Measurements from ENCODE around the gene SLC35E4.

GRCh38 chr22:30626413-30626812 is 9.2 kb upstream of the SLC35E4 start:
- TF ChIP-seq NFIC (IDR thresholded peaks at IDR 0.05) (no peak), FOXM1 (IDR thresholded peaks at IDR 0.05; ENCODE audit: borderline replicate concordance, low read depth) (no peak), TCF12 (IDR thresholded peaks at IDR 0.05; ENCODE audit: low read depth) (no peak), REST (IDR thresholded peaks at IDR 0.05; ENCODE audit: low read depth) (no peak), EGR1 (IDR thresholded peaks at IDR 0.05) (no peak), CEBPB (IDR thresholded peaks at IDR 0.05) (no peak), CREB1 (IDR thresholded peaks at IDR 0.05; ENCODE audit: low read depth) (no peak), ZBTB7A (IDR thresholded peaks at IDR 0.05; ENCODE audit: low read depth) (no peak), YY1 (IDR thresholded peaks at IDR 0.05; ENCODE audit: low read depth) (no peak), TAF1 (IDR thresholded peaks at IDR 0.05; ENCODE audit: low read depth) (no peak), EP300 (IDR thresholded peaks at IDR 0.05; ENCODE audit: borderline replicate concordance) (no peak)
- TF ChIP-seq, protein P1, sequence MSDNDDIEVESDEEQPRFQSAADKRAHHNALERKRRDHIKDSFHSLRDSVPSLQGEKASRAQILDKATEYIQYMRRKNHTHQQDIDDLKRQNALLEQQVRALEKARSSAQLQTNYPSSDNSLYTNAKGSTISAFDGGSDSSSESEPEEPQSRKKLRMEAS (IDR thresholded peaks at IDR 0.05) = no peak
